ENCODE measurements around the gene MAP2K5.

The MAP2K5 gene

GRCh38 chr15:67570875-67571647 lies 28.6 kb downstream of the MAP2K5 start:
- no peak overlapping the region for H3K4me3 ChIP-seq (ENCODE audit: low read depth, low read length)
- TF ChIP-seq CTCF (IDR thresholded peaks at IDR 0.05; ENCODE audit: low read depth, low read length), result no peak

- no peak overlapping the region for H3K4me3 ChIP-seq (ENCODE audit: low read depth, low read length)
- TF ChIP-seq CTCF (IDR thresholded peaks at IDR 0.05; ENCODE audit: low read depth, low read length), result no peak
Measured at GRCh38 chr15:67571648-67572415, 29.3 kb downstream of the MAP2K5 start.

- H3K4me3 ChIP-seq (ENCODE audit: low read depth, low read length), result no peak overlapping the region
- TF ChIP-seq CTCF (IDR thresholded peaks at IDR 0.05; ENCODE audit: low read depth, low read length), result no peak
Measured at GRCh38 chr15:67573194-67573593, 30.7 kb downstream of the MAP2K5 start.

GRCh38 chr15:67575039-67575502 lies 32.6 kb downstream of the MAP2K5 start:
- no peak for TF ChIP-seq CTCF (IDR thresholded peaks at IDR 0.05; ENCODE audit: low read depth, low read length)
- no peak overlapping the region for H3K4me3 ChIP-seq (ENCODE audit: low read depth, low read length)

- no peak for TF ChIP-seq CTCF (IDR thresholded peaks at IDR 0.05; ENCODE audit: low read depth, low read length)
- no peak overlapping the region for H3K4me3 ChIP-seq (ENCODE audit: low read depth, low read length)
Measured at GRCh38 chr15:67578020-67578600, 35.6 kb downstream of the MAP2K5 start.

- TF ChIP-seq CTCF (IDR thresholded peaks at IDR 0.05; ENCODE audit: low read depth, low read length), result no peak
Measured at GRCh38 chr15:67579164-67579563, 36.7 kb downstream of the MAP2K5 start.

GRCh38 chr15:67579967-67580366 lies 37.5 kb downstream of the MAP2K5 start:
- no peak for TF ChIP-seq CTCF (IDR thresholded peaks at IDR 0.05; ENCODE audit: low read depth, low read length)
- no peak overlapping the region for H3K4me3 ChIP-seq (ENCODE audit: low read depth, low read length)

More at GRCh38 chr15:67579164-67579563, 36.7 kb downstream of the MAP2K5 start:
- H3K4me3 ChIP-seq (ENCODE audit: low read depth, low read length), result no peak overlapping the region

Data from WI38 (cell line).